Calu3 (cell line): ENCODE measurements around the gene COL21A1. TPM values are rescaled to one million over a fixed set of nuclear protein-coding genes. Genes with fewer than 3 reads are reported as not detected.

Experiments used
- BruUV-seq: library from RNA; stranded (reverse); fragments of 400-500 nt; replicated peaks from 2 replicates; lab custom pipeline; 2021; lab: Mats Ljungman, UMichigan
- CTCF ChIA-PET: fragments of 300-600 bp; sonication (Branson Sonifier 250); formaldehyde crosslinking; loops from one replicate; lab custom pipeline; 2022; ENCODE audit warnings: antibody characterized with exemption; lab: Charles Lee
- DNase-seq: peaks from one replicate; pipeline ENCODE4 v3.0.0; 2022
- H3K27ac Mint-ChIP-seq: one replicate; pipeline ENCODE4 v1.8.0; 2022; ENCODE audit warnings: mixed read lengths; ENCODE audit not compliant: unreplicated experiment
- H3K27me3 Mint-ChIP-seq: one replicate; pipeline ENCODE4 v1.8.0; 2022; ENCODE audit warnings: mixed read lengths; ENCODE audit not compliant: unreplicated experiment
- H3K36me3 Mint-ChIP-seq: one replicate; pipeline ENCODE4 v1.8.0; 2022; ENCODE audit warnings: mild to moderate bottlenecking, moderate library complexity, mixed read lengths; ENCODE audit not compliant: insufficient read depth, unreplicated experiment
- H3K4me1 Mint-ChIP-seq: one replicate; pipeline ENCODE4 v1.8.0; 2022; ENCODE audit warnings: mild to moderate bottlenecking, low read depth, mixed read lengths; ENCODE audit not compliant: unreplicated experiment
- H3K4me3 Mint-ChIP-seq: one replicate; pipeline ENCODE4 v1.8.0; 2022; ENCODE audit warnings: mild to moderate bottlenecking, low read depth, moderate library complexity, mixed read lengths; ENCODE audit not compliant: unreplicated experiment
- H3K9me3 Mint-ChIP-seq: one replicate; pipeline ENCODE4 v1.8.0; 2022; ENCODE audit warnings: low read depth, mixed read lengths; ENCODE audit not compliant: unreplicated experiment
- CTCF ChIP-seq: fragments of 200-600 bp; IDR thresholded peaks from one replicate; pipeline ENCODE4 v1.8.0; 2022; ENCODE audit warnings: antibody characterized with exemption; ENCODE audit not compliant: unreplicated experiment
- intact Hi-C: fragments of 100-400 bp; cut with micrococcal nuclease; formaldehyde crosslinking; loops from one replicate; pipeline ENCODE4 v1.10.0; 2022; ENCODE audit not compliant: unreplicated experiment
- total RNA-seq: library from RNA; stranded (reverse); gene quantifications from 2 replicates; pipeline ENCODE4 v1.2.3, GENCODE V29; 2022

COL21A1 gene
- total RNA-seq, 1 experiment from 2014 or later, result 1.8 TPM

- TF ChIP-seq CTCF, result no peak
- Mint-ChIP-seq H3K4me3 (no peak overlapping the region), H3K36me3 (no peaks in the 10 kb centered on the region), H3K9me3 (no peaks in the 10 kb centered on the region), H3K27me3 (no peaks in the 10 kb centered on the region), H3K4me1 (peaks cover 24% of the 10 kb centered on the region), H3K27ac (no peak overlapping the region)
- CTCF ChIA-PET, result no interaction called here
- BruUV-seq, result no TSS peak
- no peak for DNase-seq
- intact Hi-C loops, result no loop called here
Measured at GRCh38 chr6:56255349-56255748, 8.0 kb upstream of the COL21A1 start.

GRCh38 chr6:56250266-56250665 lies 2.9 kb upstream of the COL21A1 start:
- DNase-seq, result no peak
- H3K4me1 Mint-ChIP-seq, result peaks cover 8% of the 10 kb centered on the region
- H3K4me3 Mint-ChIP-seq, result no peak overlapping the region
- H3K27ac Mint-ChIP-seq, result no peak overlapping the region
- H3K27me3 Mint-ChIP-seq, result peaks cover 13% of the 10 kb centered on the region
- intact Hi-C loops, result no loop called here
- no TSS peak for BruUV-seq
- CTCF ChIA-PET, result interaction anchor here (0.6 kb wide), 1 partner anchor 13 kb away, joined by 3 read pairs; no protein-coding TSS in a partner anchor
- no peak for TF ChIP-seq CTCF
- peaks cover 10% of the 10 kb centered on the region for H3K36me3 Mint-ChIP-seq
- no peaks in the 10 kb centered on the region for H3K9me3 Mint-ChIP-seq

- DNase-seq, result no peak
- no TSS peak for BruUV-seq
- intact Hi-C loops, result no loop called here
- peaks cover 8% of the 10 kb centered on the region for H3K4me1 Mint-ChIP-seq
- peaks cover 10% of the 10 kb centered on the region for H3K36me3 Mint-ChIP-seq
- TF ChIP-seq CTCF, result no peak
- no peak overlapping the region for H3K27ac Mint-ChIP-seq
- H3K4me3 Mint-ChIP-seq, result peak overlapping the region; percentile 67
- peaks cover 13% of the 10 kb centered on the region for H3K27me3 Mint-ChIP-seq
- CTCF ChIA-PET, result interaction anchor here (1.1 to 1.9 kb wide), 3 partner anchors 10 to 45 kb away, joined by 3 to 8 read pairs (median 5); no protein-coding TSS in a partner anchor
- no peaks in the 10 kb centered on the region for H3K9me3 Mint-ChIP-seq
Measured at GRCh38 chr6:56247654-56248122, 308 bp upstream of the COL21A1 start.

GRCh38 chr6:56246541-56246880 lies 869 bp downstream of the COL21A1 start:
- peaks cover 8% of the 10 kb centered on the region for H3K4me1 Mint-ChIP-seq
- peaks cover 10% of the 10 kb centered on the region for H3K36me3 Mint-ChIP-seq
- peak; percentile 8 for DNase-seq
- H3K9me3 Mint-ChIP-seq, result no peaks in the 10 kb centered on the region
- peak overlapping the region; percentile 67 for H3K4me3 Mint-ChIP-seq
- TF ChIP-seq CTCF, result no peak
- no TSS peak for BruUV-seq
- no peak overlapping the region for H3K27ac Mint-ChIP-seq
- CTCF ChIA-PET, result interaction anchor here (0.9 to 1.9 kb wide), 3 partner anchors 11 to 33 kb away, joined by 3 to 8 read pairs (median 3); no protein-coding TSS in a partner anchor
- intact Hi-C loops, result no loop called here
- peaks cover 13% of the 10 kb centered on the region for H3K27me3 Mint-ChIP-seq
